NCI-H1092 treated with DMSO at 0.1 percent for 48 hours (cell line): ENCODE measurements around the gene G6PD.
"Not testable (repeated sequence)": the region's sequence is repeated elsewhere in the genome, so short reads cannot be mapped to it uniquely, and the experiment has no call there.

Experiments
- DNase-seq: peaks from one replicate; lab custom pipeline; 2025; lab: John Stamatoyannopoulos, UW

Gene G6PD

DNA sequence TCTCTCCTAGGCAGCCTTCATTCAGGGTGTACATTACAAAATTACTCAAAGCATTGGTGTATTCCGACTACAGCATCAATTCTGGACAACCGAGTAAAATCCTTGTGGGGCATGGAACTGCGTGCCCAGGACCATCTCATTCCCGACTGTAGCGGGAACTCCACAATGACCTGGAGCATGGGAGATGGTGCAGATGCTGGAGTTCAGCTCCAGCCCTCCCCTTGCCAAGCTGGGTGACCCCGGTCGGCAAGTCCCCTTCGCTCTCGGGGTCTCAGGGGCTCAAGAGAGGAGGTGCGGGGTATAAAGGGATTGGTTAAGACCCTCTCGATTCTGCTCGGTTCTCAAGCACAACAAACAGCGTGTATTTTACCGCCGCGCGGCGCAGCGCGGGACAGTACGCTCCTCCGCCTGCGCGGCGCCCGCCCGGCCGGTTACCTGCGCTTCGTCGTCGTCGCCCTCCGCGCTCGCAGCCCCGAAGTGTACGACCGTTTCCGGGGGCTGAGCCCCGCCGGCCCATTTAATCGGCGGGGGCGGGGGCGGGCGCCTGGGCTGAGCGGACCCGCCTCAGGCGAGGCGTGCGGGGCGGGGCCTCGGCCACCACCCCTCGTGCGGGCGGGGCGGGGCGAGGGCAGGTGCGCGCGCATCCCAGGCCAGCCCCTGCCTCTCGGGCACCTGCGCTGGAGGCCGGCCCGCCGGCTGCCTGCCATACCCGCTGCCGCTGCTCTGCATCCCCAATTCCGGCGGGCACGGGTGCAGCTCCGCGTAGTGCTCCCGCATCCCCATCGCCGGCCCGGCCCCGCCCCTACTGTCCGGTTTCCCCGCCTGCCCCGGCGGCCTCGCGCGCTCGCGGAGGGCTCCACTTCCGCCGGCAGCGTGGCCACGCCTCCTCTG, at the start of gene G6PD:
TSS of gene G6PD (minus strand) at position 493 of the 891 bp plus-strand sequence. CDS start 691 bp downstream, outside the sequence.
- peak; percentile 83 for DNase-seq

DNA sequence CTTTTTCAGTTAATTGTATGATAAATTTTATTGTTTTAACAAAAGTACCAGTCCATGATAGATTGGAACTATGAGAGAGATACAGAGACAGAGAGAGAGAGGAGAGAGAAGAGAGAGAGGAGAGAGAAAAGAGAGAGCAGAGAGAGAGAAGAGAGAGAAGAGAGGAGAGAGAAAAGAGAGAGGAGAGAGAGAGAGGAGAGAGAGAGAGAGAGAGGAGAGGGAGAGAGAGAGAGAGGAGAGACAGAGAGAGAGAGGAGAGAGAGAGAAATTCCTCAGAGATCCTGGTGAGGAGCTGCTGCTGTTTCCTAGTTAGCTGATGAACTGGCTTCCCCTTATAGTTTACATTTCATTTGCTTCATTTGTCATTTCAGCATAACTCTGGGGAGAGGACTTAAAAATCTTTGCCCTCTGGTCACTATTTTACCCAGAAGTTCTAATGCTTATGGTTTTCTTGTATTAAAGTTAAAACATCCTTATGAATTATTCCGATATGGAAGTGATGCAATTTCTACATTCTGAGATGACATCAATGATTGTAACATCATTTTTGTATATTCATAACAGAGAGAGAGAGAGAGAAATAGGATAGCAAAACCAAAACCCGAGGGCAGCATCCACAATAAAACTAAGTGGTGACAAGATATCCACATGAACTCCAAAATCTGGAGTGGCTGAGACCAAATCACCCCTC, 49.1 kb upstream of the G6PD start:
- DNase-seq, result no peak

DNA sequence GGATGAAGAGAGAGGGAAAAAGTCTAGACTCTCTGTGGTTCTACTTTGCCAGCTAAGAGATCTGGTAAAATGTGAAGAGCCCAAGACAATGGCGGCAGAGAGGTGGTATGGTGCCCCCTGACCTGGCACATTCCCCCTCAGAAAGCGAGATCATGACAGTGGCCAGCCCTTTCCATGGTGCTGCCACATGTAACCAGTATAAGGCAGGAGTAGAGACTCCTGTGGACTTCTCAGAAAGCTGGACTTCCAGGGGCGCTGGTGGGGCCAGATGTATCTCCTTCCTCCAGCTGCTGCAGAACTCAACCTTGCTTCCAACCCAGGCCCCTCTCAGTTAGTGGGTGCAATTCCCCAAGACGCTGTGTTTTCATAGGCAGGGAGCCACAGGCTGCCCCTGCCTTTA, 47.8 kb upstream of the G6PD start:
- no peak for DNase-seq

DNA sequence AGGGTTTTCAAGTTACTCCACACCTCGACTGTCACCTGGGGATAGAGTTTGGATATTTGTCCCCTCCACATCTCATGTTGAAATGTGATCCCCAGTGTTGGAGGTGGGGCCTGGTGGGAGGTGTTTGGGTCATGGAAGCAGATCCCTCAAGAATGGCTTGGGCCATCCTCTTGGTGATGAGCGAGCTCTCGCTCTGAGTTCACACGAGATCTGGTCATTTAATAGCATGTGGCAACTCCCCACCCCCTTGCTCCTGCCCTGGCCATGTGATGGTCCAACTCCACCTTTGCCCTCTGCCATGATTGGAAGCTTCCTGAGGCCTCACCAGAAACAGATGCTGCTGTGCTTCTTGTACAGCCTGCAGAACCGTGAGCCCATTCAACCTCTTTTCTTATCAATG, 46.6 kb upstream of the G6PD start:
- no peak for DNase-seq

DNA sequence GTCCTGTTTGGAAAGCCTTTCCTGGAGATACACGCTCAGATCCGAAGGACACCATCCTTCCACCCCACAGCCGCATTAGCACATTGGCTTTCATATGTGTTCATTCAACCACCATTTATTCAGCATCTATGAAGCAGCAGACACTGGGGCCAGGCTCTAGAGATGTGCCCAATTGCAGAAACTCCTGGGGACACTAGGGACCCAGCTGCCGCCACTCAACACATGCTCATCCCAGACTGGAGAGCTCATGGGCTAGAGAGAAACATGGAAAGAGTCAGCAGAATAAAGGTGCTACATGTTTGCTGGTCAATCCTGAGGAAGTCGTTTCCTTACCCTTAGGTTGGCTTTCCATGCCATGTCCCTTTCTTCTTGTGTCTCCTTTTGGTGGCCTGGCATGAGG, 45.9 kb upstream of the G6PD start:
- no peak for DNase-seq

DNA sequence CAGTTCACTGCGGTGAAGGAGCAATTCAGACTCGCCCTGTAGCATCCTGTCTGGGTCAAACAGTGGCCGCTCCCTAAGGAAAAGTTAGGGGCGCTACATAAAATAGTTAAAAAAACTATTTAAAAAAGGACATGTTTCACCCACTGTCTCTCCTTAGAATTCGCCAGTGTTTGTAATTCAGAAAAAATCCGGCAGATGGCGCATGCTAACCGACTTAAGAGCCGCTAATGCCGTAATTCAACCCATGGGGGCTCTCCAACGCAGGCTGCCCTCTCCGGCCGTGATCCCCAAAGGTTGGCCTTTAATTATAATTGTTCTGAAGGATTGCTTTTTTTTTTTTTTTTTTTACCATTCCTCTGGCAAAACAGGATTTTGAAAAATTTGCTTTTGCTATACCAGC, 43.8 kb upstream of the G6PD start:
- DNase-seq, result not testable (repeated sequence)

DNA sequence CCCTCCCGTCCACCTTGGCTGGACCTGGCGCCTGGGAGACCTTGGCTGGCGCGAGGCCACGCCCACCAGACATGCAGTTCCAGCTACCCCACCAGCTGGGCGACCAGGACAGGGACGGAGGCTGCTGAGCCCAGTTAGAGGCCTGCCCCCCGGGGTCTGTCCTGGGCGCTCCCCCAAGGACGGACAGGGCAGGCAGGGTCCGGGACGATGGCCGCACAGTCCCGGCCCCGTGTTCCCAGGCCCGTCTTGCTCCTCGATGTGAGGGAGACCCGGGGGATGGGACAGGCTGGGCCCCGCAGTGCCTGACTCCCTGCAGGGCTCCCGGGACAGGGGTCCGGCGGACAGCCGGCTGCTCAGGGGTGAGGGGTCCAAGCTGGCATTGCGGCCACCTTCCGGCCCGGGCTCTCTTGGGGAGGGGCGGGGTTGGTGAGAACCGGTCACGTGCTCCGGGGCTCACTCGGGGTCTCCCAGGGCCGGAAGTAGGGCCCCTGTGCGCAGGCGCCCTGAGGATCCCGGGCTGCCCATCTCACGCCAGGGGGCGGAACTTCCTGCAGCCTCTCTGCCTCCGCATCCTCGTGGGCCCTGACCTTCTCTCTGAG, 38.0 kb upstream of the G6PD start, which contains the start of gene CTAG1A:
TSS of gene CTAG1A (plus strand) at position 549 of the 599 bp plus-strand sequence. CDS start 74 bp downstream, outside the sequence.
- not testable (repeated sequence) for DNase-seq

DNA sequence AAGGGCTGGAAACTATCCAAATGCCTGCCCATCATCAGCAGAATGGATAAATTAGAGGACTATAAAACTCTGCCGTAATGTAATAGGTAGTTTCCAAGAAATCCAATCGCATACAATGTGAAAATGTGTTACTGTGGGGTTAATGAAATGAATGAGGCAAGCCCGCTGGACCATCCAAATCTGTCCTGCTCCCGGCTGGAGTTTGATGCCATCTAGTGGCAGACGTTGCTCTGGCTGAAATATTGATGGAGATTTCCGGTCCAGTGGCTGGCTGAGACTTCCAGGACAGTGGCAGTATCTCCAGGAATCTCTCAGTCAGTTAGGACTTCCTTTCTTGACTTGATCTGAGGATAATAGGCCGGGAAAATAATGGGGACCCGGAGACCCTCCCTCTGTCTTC, 36.3 kb upstream of the G6PD start:
- not testable (repeated sequence) for DNase-seq

DNA sequence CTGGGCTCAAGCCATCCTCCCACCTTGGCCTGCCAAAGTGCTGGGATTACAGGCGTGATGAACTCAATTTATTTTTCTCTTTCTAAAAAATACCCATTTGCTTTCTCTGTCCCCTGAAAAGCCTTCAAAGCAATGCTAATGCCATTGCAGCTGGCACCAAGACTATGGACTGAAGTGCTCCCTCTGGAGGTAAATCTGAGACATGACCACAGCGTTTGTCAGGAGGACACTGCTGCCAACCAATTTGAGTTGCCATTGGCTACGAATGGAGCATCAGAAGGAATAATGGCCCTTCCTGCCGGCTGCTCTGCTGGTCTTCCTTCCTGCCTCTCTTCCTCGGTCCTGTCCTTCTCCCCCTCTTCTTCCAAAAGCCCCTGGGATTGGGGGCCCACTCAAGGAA, 28.4 kb upstream of the G6PD start:
- DNase-seq, result not testable (repeated sequence)

DNA sequence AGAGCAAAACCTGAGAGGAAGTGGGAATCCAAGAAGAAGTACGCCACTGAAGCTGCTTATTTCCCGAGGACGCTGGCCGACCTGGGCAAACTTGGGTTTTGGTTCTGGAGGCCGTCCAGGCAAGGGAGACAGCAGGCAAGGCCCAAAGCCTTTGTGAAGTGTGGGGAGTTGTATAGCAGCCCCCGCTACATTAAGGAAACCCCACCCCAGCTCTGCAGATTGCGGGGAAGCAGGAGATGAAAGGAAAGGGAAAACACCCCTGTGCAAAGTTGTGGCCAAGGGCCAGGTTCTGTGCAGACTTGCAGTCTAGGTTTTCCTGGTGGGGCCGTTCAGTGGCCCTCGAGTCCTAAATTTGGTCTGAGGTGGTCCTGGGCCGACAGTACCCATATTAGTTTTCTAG, 26.4 kb upstream of the G6PD start:
- not testable (repeated sequence) for DNase-seq

DNA sequence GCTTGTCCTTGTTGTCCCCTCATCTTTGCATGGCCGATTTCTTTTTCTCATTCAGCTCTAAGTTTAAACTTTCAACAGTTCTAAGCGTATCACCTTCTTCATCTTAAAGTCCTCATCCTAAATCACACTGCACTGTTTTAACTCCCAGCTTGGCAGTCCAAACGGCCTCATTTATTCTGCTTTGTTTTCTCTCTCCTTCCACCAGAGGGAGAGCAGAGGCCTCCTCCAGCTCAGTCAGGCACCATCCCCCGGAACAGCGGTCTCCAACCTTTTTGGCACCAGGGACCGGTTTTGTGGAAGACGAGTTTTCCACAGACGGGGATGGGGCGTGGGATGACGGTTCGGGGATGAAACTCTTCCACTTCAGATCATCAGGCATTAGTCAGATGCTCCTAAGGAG, 23.7 kb upstream of the G6PD start:
- not testable (repeated sequence) for DNase-seq

DNA sequence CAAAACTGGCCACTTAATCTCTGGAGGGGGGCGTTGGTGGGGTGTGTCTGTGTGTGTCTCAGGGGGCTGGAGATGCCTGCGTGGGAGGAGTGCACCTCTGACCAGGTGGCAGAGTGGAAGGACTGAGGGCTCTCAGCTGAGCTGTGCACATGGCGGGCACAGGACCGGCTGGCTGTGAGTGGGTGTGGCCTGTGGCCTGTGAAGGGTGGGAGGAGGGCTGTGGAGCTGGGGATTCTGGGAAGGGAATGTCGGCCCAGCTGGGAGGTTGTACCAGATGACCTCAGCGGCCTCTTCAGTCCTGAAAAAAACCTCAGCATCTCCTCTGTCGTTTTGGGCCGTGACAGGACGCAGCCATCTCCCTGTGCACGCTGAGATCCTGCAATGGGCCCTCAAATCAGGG, 15.6 kb upstream of the G6PD start:
- DNase-seq, result not testable (repeated sequence)

DNA sequence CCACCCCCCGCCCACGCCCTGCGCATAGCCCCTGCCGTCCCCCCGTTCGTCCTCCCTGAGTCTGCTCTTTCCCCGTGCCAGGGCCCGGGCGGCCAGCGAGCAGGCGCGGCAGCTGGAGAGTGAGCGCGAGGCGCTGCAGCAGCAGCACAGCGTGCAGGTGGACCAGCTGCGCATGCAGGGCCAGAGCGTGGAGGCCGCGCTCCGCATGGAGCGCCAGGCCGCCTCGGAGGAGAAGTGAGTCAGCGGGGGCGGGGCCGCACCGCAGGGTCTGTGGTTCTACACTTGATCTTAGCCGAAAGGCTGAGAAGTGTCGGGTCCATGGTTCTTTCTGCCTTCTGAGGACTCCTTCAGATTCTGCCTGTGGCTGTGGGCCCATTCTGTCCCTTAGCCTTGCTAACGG, 13.7 kb upstream of the G6PD start:
- DNase-seq, result not testable (repeated sequence)

DNA sequence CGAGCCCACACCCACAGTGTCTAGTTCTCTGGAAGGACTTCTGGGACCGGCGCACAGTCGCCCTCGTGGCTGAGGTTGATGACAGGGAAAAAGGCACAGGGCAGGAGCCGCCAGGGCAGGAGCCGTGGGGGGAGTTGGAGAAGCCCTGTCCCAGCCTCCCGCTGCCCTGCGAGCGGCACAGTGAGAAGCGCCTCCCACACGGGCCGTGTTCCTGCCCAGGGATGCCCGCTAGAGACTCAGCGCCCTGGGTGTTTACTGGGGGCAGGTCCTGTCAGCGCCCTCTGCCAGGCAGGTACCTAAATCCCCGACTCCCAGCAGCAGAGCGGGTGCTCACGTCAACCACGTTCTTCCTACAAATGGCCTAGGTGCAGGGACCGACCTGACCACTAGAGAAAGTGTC, 12.2 kb upstream of the G6PD start:
- DNase-seq, result not testable (repeated sequence)

DNA sequence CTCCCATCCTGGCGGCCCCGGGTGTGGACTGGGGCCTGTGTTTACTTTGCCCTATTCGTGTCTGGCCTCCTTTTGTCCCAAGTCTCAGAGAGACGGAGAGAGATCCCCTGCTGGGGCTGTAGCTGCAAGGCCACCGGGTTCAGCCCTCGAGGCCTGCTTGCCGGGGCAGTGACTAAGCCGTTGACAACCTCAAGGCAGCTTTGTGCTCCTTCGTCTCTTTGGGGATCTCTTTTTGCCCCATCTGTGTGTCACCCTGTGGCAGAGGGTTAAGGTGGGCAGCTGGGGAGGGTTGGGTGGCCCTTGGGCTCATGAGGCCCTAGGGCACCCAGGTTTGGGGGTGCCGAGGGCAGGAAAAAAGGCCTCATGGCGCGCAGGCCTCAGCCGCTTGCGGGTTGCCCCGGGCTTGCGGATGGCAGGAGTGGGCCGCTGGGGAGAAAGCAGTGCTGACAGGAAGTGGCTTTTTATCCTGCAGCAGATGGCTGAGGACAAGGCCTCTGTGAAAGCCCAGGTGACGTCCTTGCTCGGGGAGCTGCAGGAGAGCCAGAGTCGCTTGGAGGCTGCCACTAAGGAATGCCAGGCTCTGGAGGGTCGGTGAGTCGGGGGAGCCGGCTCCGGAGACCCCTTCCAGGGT, 11.5 kb upstream of the G6PD start:
- DNase-seq, result not testable (repeated sequence)

DNA sequence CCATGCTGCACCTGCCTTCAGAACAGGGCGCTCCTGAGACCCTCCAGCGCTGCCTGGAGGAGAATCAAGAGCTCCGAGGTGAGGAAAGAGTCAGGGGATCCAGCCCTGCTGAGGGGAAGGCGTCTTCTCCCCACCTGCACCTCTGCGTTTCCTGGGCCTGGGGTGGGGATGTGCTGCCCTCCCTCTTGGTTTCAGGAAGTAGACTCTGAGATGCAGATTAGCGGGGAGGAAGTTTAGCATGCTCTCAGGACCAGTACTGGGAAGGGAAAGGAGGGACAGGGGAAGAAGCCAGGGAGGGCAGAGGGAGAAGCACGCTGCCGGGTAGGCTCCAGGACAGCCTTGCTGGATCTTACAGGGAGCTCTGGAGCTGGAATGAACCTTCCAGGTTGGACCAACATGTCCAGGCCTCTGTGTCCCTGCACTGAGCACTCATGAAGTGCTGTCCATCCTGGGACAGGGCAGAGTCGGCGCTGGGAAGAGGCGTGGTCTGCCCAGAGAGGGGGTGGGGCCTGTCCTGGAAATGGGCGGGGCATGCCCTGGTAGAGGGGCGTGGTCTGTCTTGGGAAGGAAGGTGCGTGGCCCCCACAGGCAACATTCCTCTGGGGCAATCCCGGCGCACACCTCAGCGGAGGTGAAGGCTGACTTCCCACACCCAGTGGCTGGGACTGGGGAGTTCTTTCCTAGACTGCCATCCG, 5.6 kb upstream of the G6PD start:
- DNase-seq, result not testable (repeated sequence)

DNA sequence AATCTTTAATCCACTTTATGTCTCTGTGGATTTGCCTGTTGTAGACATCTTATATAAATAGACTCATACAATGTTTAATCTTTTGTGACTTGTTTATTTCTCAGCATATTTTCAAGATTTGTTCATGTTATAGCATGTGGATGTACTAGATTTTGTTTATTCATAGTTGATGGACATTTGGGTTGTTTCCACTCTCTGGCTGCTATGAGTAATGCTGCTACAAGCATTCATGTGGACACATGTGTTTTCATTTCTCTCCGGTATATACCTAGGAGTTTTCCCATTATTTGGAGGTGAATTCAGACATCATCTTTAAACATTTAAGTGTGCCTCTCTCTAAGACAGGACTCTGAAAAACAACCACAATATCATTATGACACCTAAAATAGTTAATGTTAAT, 3.1 kb upstream of the G6PD start:
- no peak for DNase-seq

DNA sequence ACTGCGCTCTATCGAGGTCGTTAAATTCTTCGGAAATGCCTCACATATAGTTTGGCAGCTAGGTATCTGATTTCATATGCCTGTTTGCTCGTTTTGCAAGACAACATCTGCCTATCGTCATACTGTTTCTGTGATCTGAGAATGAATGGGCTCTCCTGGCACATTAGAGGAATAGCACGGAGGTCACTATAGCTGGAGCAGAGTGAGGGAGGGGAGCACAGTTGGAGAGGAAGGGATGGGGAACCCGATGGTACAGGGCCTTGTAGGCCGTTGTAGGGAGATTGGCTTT, 1.3 kb upstream of the G6PD start:
- DNase-seq, result no peak

DNA sequence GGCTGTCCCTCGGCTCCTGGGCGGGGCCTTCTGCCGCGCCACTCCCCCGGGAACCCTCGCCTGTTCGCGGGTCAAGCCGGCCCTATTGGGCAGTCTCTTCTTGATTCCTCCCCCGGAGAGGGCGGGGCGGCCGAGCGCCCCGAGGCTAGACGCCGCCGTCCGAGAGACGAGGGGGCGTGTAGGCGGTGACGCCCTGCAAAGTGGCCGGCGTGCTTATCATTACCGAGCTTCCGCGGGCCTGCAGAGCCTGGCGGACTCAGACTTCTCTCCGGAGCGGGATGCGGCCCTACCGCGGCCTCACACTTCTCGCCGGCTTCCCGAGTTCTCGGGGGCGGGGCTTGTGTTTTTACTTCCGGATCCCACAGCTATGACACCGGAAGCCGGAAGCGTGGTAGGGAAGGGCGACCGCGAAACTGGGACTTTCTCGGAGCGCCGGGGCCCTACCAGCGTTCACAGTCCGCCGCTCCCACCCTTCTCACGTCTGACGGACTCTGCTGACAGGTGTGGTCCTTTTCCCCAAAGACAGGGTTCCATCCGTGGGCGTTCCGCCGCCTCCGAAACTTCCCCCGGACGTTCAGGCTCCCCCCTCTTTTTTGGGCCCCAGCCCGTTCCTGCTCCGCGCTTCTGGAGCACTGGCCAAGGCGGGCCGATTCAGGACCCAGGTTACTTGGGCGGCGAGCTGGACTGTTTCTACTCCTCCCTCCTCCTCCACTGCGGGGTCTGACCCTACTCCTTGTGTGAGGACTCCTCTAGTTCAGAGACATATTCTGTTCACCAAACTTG, 790 bp upstream of the G6PD start, which contains the start of gene IKBKG:
TSS of gene IKBKG (plus strand) at position 376 of the 783 bp plus-strand sequence. CDS start 4,383 bp downstream, outside the sequence.
- DNase-seq, result peak; percentile 91

DNA sequence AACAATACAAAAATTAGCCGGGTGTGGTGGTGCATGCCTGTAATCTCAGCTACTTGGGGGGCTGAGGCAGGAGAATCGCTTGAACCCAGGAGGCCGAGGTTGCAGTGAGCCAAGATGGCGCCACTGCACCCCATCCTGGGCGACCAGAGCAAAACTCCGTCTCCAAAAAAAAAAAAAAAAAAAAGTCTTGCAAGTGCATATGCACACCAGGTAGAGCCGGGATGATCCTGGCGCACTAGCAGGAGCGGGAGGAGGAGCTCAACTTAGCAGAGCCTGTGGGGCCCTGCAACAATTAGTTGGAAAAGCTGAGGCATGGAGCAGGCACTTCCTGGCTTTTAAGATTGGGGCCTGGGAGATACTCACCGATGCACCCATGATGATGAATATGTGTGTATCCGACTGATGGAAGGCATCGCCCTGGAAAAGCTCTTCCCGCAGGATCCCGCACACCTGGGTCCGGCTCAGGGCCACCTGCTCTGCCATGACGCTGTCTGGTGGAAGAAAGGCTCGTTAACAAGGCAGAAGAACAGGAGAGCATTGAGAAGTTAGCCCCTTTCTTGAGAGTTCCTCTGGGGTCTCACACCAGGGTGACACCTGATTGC, 872 bp downstream of the G6PD start:
- DNase-seq, result no peak
